Superior temporal gyrus (tissue), 1 donor: ENCODE results near the gene DHFR2.
"Not testable (repeated sequence)": the region's sequence is repeated elsewhere in the genome, so short reads cannot be mapped to it uniquely, and the experiment has no call there.

Source experiments
- DNase-seq: peaks from one replicate; pipeline ENCODE4 v3.0.0-alpha.2; 2016; ENCODE audit errors: extremely low spot score

The DHFR2 gene

GRCh38 chr3:94065819-94066480 lies 3.2 kb upstream of the DHFR2 start:
- no peak for DNase-seq

- no peak for DNase-seq
Observed at GRCh38 chr3:94065122-94065521, 2.4 kb upstream of the DHFR2 start.

- no peak for DNase-seq
Observed at GRCh38 chr3:94064243-94064860, 1.6 kb upstream of the DHFR2 start.

GRCh38 chr3:94063496-94064119 lies 892 bp upstream of the DHFR2 start:
- no peak for DNase-seq

GRCh38 chr3:94061297-94061696 lies 1.4 kb downstream of the DHFR2 start:
- DNase-seq: no peak

GRCh38 chr3:94050546-94050945 lies 12.2 kb downstream of the DHFR2 start:
- DNase-seq: no peak

GRCh38 chr3:94049267-94049666 lies 13.4 kb downstream of the DHFR2 start:
- no peak for DNase-seq

GRCh38 chr3:94046533-94046932 lies 16.2 kb downstream of the DHFR2 start:
- no peak for DNase-seq

- not testable (repeated sequence) for DNase-seq
Observed at GRCh38 chr3:94044100-94044936, 18.4 kb downstream of the DHFR2 start.

- DNase-seq: no peak
Observed at GRCh38 chr3:94043285-94043684, 19.4 kb downstream of the DHFR2 start.

GRCh38 chr3:94036909-94037507 lies 25.7 kb downstream of the DHFR2 start:
- no peak for DNase-seq

- peak; percentile 30 for DNase-seq
Observed at GRCh38 chr3:94028093-94028837, 34.5 kb downstream of the DHFR2 start, which contains the start of gene STX19. STX19 (minus strand) TSS chr3:94028597; CDS start chr3:94015269, 13,328 bp downstream.

GRCh38 chr3:94026623-94027022 lies 36.1 kb downstream of the DHFR2 start:
- DNase-seq: peak; percentile 41

- DNase-seq: no peak
Observed at GRCh38 chr3:94024385-94024784, 38.3 kb downstream of the DHFR2 start.

GRCh38 chr3:94020293-94020692 lies 42.4 kb downstream of the DHFR2 start:
- no peak for DNase-seq

- no peak for DNase-seq
Observed at GRCh38 chr3:94019659-94020058, 43.1 kb downstream of the DHFR2 start.

GRCh38 chr3:94015025-94015424 lies 47.7 kb downstream of the DHFR2 start:
- no peak for DNase-seq

- no peak for DNase-seq
Observed at GRCh38 chr3:94012185-94012584, 50.5 kb downstream of the DHFR2 start.

GRCh38 chr3:94011233-94011711 lies 51.4 kb downstream of the DHFR2 start:
- no peak for DNase-seq

GRCh38 chr3:94009608-94010007 lies 53.1 kb downstream of the DHFR2 start:
- no peak for DNase-seq

- no peak for DNase-seq
Observed at GRCh38 chr3:94008253-94008652, 54.5 kb downstream of the DHFR2 start.
